ENCODE measurements around the gene TATDN3.

- no peak for TF ChIP-seq CTCF (IDR thresholded peaks at IDR 0.05)
- no peak for TF ChIP-seq POLR2A (IDR thresholded peaks at IDR 0.05)
Observed at GRCh38 chr1:212781225-212781624, 10.5 kb upstream of the TATDN3 start.
